Stomach (tissue), 4 donors: ENCODE results near the gene MCF2L.

Experiments used
- CTCF ChIP-seq, 7 experiments: fragments of 450-650 bp in 4 of 7; fragments of 200-600 bp in 3 of 7; sonication (generic) in 3 of 7; IDR thresholded peaks; one replicate each; pipeline ENCODE4 v1.5.1; 2016 to 2019; ENCODE audit warnings: antibody characterized with exemption in 7 of 7, control low read depth in 2 of 7, mild to moderate bottlenecking in 1 of 7
- EP300 ChIP-seq: sonication (generic); formaldehyde crosslinking; IDR thresholded peaks from one replicate; pipeline ENCODE4 v1.6.1; 2017; ENCODE audit warnings: antibody characterized with exemption
- POLR2A ChIP-seq, 4 donors: fragments of 450-650 bp; IDR thresholded peaks; one replicate each; pipeline ENCODE4 v1.6.1; 2016; ENCODE audit warnings: antibody characterized with exemption in 4 of 4, control low read depth in 2 of 4, mild to moderate bottlenecking in 1 of 4, moderate library complexity in 1 of 4
- POLR2AphosphoS5 ChIP-seq, 3 donors: sonication (generic); formaldehyde crosslinking; IDR thresholded peaks; one replicate each; pipeline ENCODE4 v1.6.1; 2016; ENCODE audit warnings: antibody characterized with exemption in 3 of 3

GRCh38 chr13:113066746-113067145 lies 97.7 kb downstream of the MCF2L start:
- TF ChIP-seq CTCF (IDR thresholded peaks at IDR 0.05) (no peak), POLR2A (IDR thresholded peaks at IDR 0.05) (no peak), POLR2AphosphoS5 (IDR thresholded peaks at IDR 0.05) (no peak), EP300 (no peak)
